Type B pancreatic cell (in vitro differentiated cells): ENCODE data around the gene STAB1. TPM values are rescaled to one million over a fixed set of nuclear protein-coding genes. Genes with fewer than 3 reads are reported as not detected.

Experiments
- DNase-seq: peaks from one replicate; pipeline ENCODE4 v3.0.0; 2021; ENCODE audit warnings: mixed read lengths; ENCODE audit not compliant: unreplicated experiment; ENCODE audit errors: extremely low spot score
- H3K27ac Mint-ChIP-seq: 2 replicates; pipeline ENCODE4 v1.8.0; 2021; ENCODE audit warnings: mild to moderate bottlenecking, mixed read lengths
- H3K27me3 Mint-ChIP-seq: 2 replicates; pipeline ENCODE4 v1.8.0; 2021; ENCODE audit warnings: mixed read lengths
- H3K36me3 Mint-ChIP-seq: 2 replicates; pipeline ENCODE4 v1.8.0; 2021; ENCODE audit warnings: mixed read lengths
- H3K4me1 Mint-ChIP-seq: one replicate; pipeline ENCODE4 v1.8.0; 2021; ENCODE audit warnings: mixed read lengths; ENCODE audit not compliant: unreplicated experiment
- H3K4me3 Mint-ChIP-seq: 2 replicates; pipeline ENCODE4 v1.8.0; 2021; ENCODE audit warnings: mild to moderate bottlenecking, mixed read lengths
- H3K9me3 Mint-ChIP-seq: 2 replicates; pipeline ENCODE4 v1.8.0; 2021; ENCODE audit warnings: mixed read lengths
- CTCF ChIP-seq: fragments of 200-600 bp; sonication (generic); conservative IDR thresholded peaks from 2 replicates; pipeline ENCODE4 v1.5.0; 2021; ENCODE audit warnings: antibody characterized with exemption, mild to moderate bottlenecking
- total RNA-seq: library from RNA; stranded (reverse); gene quantifications from 2 replicates; pipeline ENCODE4 v1.2.1, GENCODE V29; 2021; ENCODE audit warnings: low replicate concordance

The STAB1 gene
- total RNA-seq, 1 donor from 2014 or later = not detected

DNA sequence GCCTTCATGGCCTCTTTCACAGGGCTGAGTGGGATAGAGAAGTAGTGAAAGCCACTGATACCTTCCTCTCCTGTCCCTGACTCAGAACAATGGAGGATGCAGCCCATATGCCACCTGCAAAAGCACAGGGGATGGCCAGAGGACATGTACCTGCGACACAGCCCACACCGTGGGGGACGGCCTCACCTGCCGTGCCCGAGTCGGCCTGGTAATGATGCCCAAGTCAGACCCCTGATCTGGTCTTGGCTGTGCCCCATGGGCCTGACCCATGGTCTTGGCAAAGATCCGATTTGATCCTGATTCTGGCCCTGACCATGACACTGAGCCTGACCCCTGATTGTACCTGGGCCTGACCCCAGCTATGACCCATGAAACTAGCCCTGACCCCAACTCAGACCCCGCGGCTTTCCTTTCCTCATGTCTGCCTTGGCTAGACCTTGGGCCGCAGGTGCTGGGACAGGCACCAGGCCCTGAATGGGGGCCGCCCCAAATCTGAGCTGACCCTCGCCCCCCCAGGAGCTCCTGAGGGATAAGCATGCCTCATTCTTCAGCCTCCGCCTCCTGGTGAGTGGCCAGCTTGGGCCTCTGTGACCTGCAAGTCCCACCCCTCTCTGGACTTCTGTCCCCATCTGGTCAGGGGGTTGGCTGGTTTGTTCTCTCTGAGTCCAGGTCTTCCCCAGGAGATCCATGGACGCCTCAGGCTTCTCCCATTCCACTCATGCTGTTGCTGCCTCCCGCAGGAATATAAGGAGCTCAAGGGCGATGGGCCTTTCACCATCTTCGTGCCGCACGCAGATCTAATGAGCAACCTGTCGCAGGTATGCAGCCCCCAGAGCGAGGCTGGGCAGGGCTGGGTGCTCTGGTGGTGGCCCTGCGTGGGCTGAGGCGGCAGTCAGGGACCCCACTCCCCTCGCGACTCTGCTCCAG lies 22.9 kb downstream of the STAB1 start:
- DNase-seq = no peak
- H3K9me3 Mint-ChIP-seq = no peaks in the 10 kb centered on the region
- no peaks in the 10 kb centered on the region for H3K36me3 Mint-ChIP-seq
- TF ChIP-seq CTCF = no peak
- no peak overlapping the region for H3K27ac Mint-ChIP-seq
- H3K4me1 Mint-ChIP-seq = peaks cover 5% of the 10 kb centered on the region
- H3K27me3 Mint-ChIP-seq = peaks cover 3% of the 10 kb centered on the region
- no peak overlapping the region for H3K4me3 Mint-ChIP-seq

DNA sequence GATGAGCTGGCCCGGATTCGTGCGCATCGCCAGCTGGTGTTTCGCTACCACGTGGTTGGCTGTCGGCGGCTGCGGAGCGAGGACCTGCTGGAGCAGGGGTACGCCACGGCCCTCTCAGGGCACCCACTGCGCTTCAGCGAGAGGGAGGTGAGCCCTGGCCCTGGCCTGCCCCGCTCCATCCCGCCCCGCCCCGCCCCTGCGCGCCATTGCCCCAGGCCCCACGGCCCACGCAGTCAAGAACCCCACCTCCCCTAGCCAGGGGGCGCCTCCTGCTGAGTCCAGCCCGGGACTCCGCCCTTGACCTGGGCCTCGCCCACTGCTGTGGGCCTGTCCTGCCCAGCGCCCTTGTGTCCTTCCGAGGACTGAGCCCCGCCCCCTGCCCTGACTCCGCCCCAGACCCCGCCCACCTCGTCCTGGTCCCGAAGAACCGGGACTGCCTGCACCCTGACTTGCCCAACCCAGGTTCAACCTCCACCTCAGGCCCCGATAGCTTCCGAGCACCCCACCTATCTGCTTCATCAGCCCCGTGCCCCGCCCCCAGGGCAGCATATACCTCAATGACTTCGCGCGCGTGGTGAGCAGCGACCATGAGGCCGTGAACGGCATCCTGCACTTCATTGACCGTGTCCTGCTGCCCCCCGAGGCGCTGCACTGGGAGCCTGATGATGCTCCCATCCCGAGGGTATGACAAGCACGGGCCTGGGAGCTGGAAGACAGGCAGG lies 23.7 kb downstream of the STAB1 start:
- no peak for DNase-seq

DNA sequence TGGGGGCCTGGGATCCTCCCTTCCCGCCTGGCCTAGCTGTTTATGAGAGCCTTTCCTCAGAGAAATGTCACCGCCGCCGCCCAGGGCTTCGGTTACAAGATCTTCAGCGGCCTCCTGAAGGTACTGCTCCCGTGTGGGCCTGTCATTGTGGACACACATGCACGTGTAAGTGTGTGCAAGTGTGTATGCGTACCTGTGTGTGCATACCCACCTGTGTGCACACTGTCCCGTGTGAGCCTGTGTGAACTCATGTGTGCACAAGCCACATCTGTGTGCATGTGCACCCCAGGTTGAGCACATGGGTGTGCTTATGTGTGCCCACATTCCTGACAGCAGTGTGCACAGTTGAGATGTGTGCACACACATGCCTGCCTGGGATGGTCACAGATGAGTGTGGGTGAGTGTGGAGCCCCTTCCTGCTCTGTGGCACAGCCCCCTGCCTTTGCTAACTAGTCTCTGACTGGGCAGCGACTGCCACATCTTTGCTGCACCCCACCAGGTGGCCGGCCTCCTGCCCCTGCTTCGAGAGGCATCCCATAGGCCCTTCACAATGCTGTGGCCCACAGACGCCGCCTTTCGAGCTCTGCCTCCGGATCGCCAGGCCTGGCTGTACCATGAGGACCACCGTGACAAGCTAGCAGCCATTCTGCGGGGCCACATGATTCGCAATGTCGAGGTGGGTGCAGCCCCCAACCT lies 24.5 kb downstream of the STAB1 start:
- Mint-ChIP-seq H3K4me3 (no peak overlapping the region), H3K27me3 (peaks cover 3% of the 10 kb centered on the region), H3K4me1 (peaks cover 5% of the 10 kb centered on the region), H3K27ac (no peak overlapping the region), H3K36me3 (peaks cover 7% of the 10 kb centered on the region), H3K9me3 (no peaks in the 10 kb centered on the region)
- no peak for DNase-seq
- TF ChIP-seq CTCF = no peak

More for the DNA sequence above, 23.7 kb downstream of the STAB1 start:
- Mint-ChIP-seq H3K4me3 (no peak overlapping the region), H3K27me3 (peaks cover 3% of the 10 kb centered on the region), H3K27ac (no peak overlapping the region), H3K9me3 (no peaks in the 10 kb centered on the region), H3K4me1 (peaks cover 5% of the 10 kb centered on the region), H3K36me3 (peaks cover under 1% of the 10 kb centered on the region)
- TF ChIP-seq CTCF = no peak

DNA sequence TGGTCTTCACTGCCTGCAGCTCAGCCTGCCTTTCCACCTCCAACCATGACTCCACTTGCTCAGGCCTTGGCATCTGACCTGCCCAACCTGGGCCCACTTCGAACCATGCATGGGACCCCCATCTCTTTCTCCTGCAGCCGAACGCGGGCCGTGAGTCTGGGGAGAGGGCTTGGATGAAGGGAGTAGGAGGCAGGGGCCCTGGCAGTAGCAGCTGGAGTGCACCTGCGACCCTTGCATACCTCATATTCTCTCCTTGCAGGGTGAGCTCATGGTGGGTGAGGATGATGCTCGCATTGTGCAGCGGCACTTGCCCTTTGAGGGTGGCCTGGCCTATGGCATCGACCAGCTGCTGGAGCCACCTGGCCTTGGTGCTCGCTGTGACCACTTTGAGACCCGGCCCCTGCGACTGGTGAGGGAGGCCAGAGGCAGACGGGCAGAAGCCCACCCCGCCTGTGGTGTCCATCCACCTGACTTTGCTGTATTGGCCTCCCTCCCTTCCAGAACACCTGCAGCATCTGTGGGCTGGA lies 25.1 kb downstream of the STAB1 start:
- no peak for DNase-seq
- Mint-ChIP-seq H3K9me3 (no peaks in the 10 kb centered on the region), H3K4me3 (no peak overlapping the region), H3K36me3 (peaks cover 7% of the 10 kb centered on the region), H3K27ac (no peak overlapping the region), H3K4me1 (peaks cover 2% of the 10 kb centered on the region), H3K27me3 (peaks cover 2% of the 10 kb centered on the region)
- no peak for TF ChIP-seq CTCF

GRCh38 chr3:52520716-52521487 lies 25.8 kb downstream of the STAB1 start:
- Mint-ChIP-seq H3K9me3 (no peaks in the 10 kb centered on the region), H3K4me1 (peaks cover 3% of the 10 kb centered on the region), H3K36me3 (peaks cover 10% of the 10 kb centered on the region), H3K27ac (no peak overlapping the region), H3K4me3 (no peak overlapping the region), H3K27me3 (no peaks in the 10 kb centered on the region)
- no peak for DNase-seq
- TF ChIP-seq CTCF = no peak
